HL-60/S4 (cell line): ENCODE results near the gene HLA-G.

ENCODE experiments used
- in situ Hi-C: fragments of 300-500 bp; cut with MboI; formaldehyde crosslinking; loops from 2 replicates; pipeline ENCODE4 v1.14.3; 2022; ENCODE audit warnings: low sequenced_read_pairs

Gene HLA-G

DNA sequence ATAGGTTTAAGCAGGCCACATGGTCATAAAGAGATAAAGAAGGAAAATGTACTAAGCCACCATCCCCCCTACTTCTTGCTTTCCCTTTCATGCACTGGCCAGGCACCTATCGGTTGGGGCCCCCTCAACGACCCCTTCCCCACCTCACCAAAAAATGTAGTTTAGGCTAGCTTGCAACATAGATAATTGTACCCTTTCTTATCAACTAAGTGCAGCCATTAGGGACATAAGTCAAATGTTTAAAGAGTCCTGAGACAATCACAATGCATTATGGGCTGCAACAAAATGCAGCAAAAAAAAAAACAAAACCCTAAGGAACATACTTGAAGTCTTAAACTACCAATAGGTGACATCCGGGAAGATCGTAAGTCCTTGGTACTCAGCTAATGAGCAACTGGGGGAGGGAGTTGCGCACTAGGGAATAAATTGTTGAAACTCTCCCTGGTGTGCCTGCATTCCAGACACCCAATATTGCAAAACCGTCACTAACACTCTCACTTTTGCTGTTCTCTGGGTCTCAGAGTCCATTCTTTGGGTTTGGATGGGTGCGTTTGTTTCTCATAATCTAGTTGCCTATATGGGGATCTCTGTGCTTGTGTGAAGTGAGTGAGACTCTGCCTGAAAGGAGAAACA lies 12.4 kb upstream of the HLA-G start:
- in situ Hi-C loops: no loop called here

DNA sequence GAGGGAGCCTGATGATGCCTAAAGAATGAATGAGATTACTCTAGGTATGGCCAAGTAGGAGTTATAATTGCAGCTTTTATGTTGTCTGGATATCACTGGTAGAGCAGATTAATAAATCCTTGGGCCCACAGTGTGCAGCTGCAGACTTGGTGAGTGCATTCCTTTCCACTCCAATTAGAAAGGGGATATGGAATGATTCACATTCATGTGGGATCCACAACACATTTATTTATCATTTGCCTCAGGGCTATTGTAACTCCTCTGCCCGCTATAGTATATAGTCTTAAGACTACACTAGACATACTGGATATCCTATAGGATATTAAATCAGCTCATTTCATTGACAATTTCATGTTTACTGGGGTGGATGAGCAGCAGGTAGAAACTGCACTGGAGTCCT lies 11.6 kb upstream of the HLA-G start:
- in situ Hi-C loops: no loop called here

DNA sequence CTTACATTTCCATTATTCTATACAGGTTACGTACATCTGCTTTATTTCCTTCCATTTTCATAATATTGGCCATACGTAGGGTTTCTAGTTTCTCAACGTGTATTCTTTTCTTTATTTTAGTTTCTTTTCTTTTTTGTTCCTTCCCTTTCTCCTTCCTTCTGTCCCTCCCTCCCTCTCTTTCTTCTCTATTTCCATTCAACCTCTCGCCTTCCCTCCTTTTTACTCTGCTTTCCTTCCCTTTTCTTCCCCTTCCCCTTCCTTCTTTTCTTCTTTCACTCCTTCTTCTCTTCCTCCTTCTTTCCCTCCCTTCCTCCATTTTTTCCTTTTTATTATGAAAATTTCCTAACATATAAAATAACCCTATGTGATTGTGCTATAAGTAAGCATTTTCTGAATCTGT lies 8.7 kb upstream of the HLA-G start:
- in situ Hi-C loops: no loop called here

DNA sequence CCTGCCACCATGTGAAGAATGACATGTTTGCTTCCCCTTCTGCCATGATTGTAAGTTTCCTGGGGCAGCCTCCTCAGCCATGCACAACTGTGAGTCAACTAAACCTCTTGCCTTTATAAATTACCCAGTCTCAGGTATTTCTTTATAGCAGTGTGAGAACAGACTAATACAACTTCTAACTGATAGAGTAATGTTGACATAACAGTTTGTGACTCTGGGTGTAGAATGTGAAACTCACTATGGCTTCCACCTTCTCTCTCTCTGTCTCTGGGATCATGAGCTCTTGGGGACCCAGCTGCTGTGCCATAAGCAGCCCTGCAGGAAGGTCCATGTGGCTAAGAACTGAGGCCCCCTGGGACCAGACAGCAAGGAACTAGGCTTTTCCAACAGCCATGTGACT lies 3.5 kb upstream of the HLA-G start:
- in situ Hi-C loops: no loop called here

DNA sequence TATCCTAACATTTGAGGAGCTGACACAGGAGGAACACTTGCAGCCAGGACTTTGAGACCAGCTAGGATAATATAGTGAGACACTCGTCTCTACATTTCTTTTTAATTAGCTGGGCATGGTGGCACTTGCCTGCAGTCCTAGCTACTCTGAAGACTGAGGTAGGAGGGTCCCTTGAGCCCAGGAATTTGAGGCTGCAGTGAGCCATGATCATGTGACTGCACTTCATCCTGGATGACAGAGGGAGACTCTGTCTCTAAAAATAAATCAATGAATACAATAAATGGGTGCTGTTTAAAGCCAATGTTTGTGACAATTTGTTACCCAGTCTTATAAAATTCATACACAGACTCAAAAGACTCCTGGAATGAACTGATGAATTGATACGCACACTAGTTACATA lies 1.8 kb upstream of the HLA-G start:
- in situ Hi-C loops: no loop called here

DNA sequence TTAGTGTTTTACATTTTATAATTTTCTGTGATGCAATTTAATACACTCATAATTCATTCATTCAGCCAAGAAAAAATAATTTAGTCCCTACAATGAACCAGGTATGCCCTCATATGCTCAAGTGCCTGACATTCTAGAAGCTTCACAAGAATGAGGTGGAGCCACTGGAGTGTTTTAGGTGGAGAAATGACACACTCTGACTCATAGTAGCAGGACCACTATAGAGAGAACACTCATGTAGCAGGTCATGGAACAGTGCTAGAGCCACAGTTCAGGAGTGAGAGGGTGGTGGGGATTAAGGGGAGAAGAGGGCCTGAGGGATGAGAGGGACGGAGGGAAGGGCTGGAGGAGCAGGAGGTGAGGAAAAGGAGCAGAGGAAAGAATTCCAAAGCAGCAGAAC lies 1.4 kb upstream of the HLA-G start:
- in situ Hi-C loops: no loop called here

DNA sequence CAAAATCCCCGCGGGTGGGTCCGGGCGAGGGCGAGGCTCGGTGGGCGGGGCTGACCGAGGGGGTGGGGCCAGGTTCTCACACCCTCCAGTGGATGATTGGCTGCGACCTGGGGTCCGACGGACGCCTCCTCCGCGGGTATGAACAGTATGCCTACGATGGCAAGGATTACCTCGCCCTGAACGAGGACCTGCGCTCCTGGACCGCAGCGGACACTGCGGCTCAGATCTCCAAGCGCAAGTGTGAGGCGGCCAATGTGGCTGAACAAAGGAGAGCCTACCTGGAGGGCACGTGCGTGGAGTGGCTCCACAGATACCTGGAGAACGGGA lies 809 bp downstream of the HLA-G start:
- in situ Hi-C loops: no loop called here

DNA sequence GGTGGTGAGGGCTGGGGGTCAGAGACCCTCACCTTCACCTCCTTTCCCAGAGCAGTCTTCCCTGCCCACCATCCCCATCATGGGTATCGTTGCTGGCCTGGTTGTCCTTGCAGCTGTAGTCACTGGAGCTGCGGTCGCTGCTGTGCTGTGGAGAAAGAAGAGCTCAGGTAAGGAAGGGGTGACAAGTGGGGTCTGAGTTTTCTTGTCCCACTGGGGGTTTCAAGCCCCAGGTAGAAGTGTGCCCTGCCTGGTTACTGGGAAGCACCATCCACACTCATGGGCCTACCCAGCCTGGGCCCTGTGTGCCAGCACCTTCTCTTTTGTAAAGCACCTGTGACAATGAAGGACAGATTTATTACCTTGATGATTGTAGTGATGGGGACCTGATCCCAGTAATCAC lies 2.1 kb downstream of the HLA-G start:
- in situ Hi-C loops: no loop called here

DNA sequence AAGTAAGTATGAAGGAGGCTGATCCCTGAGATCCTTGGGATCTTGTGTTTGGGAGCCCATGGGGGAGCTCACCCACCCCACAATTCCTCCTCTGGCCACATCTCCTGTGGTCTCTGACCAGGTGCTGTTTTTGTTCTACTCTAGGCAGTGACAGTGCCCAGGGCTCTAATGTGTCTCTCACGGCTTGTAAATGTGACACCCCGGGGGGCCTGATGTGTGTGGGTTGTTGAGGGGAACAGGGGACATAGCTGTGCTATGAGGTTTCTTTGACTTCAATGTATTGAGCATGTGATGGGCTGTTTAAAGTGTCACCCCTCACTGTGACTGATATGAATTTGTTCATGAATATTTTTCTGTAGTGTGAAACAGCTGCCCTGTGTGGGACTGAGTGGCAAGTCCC lies 2.8 kb downstream of the HLA-G start:
- in situ Hi-C loops: no loop called here

DNA sequence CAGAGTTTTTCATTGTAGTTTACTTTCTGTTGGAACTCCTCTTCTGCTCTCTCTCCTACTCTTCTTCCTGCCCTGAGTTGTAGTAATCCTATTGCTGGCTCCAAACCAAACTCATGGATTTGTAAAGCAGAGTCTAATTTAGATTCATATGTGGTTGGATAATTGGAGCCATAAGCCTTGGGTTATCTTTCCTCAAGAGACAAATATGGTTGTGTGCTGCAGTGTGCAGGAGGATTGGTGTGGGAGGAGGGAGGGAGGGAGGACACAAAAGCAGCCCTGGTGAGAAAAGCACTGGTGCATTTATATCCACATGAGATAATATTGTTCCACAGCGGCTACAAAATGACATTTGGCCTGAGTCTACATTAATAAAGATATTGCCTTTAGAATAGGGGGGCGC lies 4.2 kb downstream of the HLA-G start:
- in situ Hi-C loops: no loop called here

DNA sequence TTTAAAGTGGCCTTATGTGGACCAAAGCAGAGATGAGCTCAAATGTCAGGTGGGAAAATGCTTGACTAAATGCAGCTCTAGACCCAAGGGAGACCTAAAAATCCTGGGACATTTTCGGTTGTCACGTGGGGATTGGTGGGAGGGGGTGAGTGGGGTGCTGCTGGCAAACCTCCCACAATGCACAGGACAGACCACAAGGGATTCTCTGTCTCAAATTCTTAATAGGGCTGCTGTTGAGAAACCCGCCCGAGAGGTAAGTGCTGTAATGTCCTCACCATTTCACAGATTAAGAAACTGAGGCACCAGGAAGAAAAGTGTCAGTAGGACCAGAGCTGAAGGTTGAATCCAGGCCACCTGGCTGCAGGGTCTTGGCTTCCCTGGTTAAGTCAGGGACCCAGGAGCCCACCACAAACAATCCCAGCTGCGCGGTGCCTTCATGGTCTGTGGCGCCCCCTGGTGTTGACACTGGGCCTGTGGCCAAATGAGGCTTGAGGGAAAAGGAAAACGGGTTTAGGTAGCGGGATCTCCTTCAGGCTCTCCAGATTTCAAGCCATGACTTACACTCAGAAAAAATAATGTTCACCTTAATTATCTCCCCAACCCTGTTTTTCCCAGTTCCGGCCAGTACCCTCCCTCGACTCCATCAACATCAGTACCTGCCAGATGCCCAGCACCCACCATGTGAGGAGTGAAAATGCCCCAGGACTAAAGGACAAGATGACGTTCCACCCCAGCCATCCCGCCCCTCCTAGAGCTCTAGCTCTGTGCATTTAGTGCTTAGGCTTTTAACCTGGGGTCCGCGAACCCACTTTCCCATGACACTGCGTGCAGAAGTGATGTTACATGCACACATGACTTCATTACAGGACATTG lies 7.2 kb downstream of the HLA-G start:
- in situ Hi-C loops: no loop called here

DNA sequence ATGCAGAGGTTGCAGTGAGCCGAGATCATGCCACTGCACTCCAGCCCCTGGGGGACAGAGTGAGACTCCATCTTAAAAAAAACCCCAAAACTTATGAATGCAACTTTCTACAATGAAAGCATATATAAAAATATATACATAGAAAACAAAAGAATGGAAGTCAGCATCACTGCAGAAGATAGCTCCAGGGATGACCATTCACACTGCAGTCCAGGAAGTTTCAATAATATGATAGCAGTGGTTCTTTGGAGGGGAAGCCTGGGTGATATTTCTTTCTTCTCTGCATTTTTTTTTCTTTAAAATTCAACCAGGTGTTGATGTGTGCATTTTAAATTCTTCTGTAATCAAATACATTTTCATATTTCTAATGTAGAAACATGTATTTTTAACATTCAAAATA lies 12.3 kb downstream of the HLA-G start:
- in situ Hi-C loops: loop anchor here (10.0 kb wide), 1 partner anchor 165 kb away; no protein-coding TSS in a partner anchor

DNA sequence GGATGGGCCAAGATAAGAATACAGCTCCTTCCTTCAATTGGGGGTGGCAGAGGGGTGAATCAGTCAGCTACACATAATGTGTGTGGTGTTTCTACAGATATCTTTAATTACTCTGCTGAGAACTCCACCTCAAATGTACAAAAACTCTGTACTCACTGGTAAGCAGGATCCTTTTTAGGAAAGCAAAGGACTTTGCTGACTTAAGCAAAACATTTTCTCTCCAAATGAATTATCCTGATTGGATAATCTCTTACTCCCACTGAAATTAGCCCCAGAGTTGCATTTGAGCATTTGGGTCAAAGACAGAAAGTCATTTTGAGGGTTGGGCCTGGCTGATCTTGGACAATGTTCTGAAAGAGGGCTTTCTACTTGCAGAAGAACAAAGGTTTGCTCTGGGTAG lies 13.4 kb downstream of the HLA-G start:
- in situ Hi-C loops: loop anchor here (10.0 kb wide), 1 partner anchor 164 kb away; no protein-coding TSS in a partner anchor

DNA sequence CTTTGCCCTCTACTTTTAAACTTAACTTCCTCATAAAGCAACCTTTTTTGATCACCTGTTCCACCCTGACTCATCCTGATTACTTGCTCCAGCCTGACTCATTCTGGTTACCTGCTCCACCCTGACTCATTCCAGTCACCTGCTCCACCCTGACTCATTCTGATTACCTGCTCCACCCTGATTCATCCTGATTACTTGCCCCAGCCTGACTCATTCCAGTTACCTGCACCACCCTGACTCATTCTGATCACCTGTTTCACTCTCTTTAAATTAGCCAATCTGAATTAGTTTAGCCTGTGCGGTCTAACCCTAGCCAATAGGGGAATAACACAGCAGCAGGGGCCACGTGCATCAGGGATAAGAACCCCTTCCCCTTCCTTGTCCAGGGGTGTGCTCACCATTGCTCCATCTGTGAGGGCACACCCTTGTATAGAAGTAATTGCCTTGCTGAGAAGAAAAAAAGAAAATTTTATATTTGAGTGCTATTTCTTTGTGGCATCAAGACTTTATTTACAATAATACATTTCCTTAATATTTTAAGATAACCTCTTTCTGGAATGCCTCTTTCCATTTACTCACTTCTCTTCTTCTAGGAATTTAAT lies 17.9 kb downstream of the HLA-G start:
- in situ Hi-C loops: loop anchor here (10.0 kb wide), 1 partner anchor 159 kb away; no protein-coding TSS in a partner anchor

DNA sequence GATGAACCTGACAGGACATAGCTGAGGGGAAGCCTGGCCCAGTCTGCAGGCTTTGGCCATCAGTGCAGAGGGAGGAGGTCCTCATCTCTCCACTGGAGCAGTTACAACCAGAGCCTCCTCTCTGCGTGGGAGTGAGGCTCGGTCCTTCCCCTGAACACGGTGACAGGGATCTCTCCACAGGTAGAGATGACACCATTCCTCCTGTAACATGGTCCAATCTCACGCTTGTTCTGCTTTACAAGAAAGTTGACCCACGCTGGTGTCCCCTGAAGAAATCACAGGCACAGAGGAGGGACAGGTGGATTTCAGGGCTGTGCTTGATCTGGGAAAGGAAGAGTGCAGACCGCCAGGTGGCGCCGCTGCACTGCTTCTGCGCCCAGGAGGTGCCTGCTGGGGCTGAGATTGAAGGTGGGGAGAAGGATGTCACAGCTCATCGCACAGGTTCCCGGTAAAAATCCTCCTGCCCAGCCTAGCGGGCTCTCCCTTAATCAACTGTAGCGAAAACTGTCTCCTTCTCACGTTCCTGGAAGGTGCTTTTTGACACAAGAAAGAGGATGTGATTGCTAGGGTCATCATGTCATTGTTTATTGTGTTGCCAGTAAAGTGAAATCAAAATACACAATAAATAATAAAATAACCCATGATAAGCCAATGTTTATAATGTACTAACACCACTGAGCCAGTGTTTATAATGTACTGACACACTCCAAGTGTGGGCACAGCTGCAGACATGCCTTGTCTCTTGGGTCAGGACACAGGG lies 20.4 kb downstream of the HLA-G start:
- in situ Hi-C loops: loop anchor here (10.0 kb wide), 1 partner anchor 157 kb away; no protein-coding TSS in a partner anchor

DNA sequence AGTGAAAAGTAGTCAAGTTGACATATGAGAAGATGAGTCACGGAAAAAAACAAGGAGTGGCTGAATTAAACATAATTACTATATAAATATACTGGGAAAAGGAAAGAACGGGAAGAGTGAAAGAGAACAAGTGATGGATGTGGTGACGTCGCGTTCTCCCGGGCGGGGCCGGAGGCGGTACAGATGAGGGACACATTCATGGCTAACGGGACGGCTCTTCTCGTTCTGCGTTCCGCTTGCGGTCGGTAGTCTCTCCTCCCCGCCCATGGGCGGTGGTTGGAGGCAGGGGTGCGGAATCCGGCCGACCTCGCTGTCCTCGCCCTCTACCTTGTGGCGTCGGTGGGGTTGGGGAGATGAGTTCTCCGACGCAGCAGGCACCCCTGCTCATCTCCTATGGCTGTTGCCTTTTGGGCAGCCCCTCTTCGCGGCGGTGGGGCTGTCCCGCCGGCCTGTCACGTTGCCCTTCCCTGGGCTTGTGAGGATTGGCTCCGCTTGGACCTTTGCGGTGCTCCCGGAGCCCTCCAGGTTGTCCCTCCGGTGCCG lies 22.5 kb downstream of the HLA-G start:
- in situ Hi-C loops: no loop called here

DNA sequence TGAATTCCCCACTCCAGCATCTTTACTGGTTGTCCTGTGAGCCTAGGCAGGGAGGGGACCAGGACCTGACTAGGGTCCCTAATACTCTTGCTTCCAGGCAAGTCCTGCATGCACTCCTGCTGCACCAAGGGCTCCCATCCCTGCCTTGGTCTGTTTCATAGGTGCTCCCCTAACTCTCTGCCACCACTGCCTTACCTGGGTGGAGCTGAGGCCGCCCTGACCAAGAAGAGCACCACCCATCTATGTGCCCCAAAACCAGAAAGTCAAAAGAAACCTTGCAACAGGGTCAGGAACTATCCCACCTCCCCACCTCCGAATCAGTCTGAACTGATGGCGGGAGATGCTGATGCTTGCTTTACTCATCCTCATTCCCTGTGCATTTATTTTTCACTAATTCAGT lies 23.6 kb downstream of the HLA-G start:
- in situ Hi-C loops: no loop called here

DNA sequence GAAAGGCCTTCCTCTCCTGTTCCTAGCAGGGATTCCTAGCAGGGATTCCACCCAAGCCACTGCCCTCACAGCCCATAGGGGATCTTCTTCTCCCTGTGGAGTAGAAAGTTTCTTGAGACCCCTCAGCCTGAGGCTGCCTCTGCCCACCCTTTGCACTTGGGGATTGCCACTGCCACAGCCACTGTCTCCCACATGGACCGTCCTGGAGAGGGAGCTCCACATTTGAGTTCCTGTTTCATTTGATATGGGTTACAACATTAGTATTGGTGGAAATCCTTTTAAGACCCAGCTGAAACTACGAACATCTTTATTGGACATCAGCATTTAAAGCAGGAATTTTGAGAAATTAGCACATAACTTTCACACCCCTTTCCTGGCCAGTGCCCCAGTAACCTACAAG lies 25.6 kb downstream of the HLA-G start:
- in situ Hi-C loops: no loop called here

DNA sequence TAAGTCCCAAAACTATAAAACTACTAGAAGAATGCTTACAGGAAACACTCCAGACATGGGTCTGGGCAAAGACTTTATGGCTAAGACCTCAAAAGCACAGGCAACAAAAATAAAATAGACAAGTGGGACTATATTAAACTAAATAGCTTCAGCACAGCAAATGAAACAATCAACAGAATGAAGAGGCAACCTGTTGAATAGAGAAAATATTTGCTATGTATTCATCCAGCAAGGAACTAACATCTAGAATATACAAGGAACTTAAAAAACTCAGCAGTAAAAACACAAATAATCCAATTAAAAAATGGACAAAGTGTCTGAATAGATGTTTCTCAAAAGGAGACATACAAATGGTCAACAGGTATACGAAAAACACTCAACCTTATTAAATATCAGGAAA lies 30.4 kb downstream of the HLA-G start:
- in situ Hi-C loops: no loop called here

DNA sequence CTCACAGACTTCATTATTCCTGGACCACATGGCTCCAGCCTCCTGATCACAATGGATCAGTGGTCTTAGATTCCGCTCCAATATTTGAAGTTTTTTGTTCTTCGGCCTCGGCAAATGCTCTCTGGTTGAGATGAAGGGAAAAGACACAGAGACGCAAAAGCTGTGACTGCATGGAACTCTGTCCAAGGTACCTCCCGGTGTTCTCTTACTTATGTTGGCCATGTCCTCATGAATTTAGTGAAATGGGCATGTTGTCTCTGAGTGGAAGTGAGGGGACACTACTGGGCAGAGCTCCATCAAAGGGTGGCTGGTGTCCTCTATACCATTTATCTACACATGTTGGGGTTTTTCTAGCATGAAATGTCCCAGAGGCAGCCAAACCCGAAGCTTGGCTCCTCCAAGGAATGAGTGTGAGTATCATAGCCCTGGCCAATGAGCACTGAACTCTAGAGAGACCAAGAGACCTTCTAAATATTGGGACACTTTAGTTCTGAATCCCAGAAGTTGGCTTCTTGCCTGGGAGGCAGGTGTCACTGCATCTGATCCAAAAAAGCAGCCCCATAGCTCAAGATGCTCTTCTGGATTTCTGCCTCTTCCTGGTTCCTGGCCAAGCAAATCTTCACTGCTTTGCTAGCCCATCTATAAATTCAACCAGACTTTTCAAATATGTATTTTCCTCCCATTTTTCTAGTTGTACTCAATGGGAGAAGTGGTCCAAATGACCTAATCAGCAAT lies 34.1 kb downstream of the HLA-G start:
- in situ Hi-C loops: no loop called here
